HepG2 (cell line): ENCODE results near the gene DSCAM.

Source experiments
- BATF2 ChIP-seq: sonication (generic); formaldehyde crosslinking; IDR thresholded peaks from 2 replicates; pipeline ENCODE4 v1.8.0; 2022; ENCODE audit warnings: mild to moderate bottlenecking, missing genetic modification reagents, moderate library complexity
- CTCF ChIP-seq: sonication (generic); formaldehyde crosslinking; IDR thresholded peaks from 2 replicates; pipeline ENCODE4 v1.5.0; 2020; ENCODE audit warnings: mild to moderate bottlenecking, missing genetic modification reagents, moderate library complexity
- HMGXB4 ChIP-seq, 2 experiments: sonication (generic) in 1 of 2; formaldehyde crosslinking in 1 of 2; IDR thresholded peaks; 2 replicates each; pipeline versions ENCODE4 v1.4.0 to v1.6.1; 2018 to 2020; ENCODE audit warnings: missing genetic modification reagents in 2 of 2, borderline replicate concordance in 1 of 2, low read depth in 1 of 2, mild to moderate bottlenecking in 1 of 2, missing biosample characterization in 1 of 2
- HOXA7 ChIP-seq: sonication (generic); formaldehyde crosslinking; IDR thresholded peaks from 2 replicates; pipeline ENCODE4 v1.8.1; 2022; ENCODE audit warnings: mild to moderate bottlenecking, missing genetic modification reagents, moderate library complexity
- KDM1A ChIP-seq: IDR thresholded peaks from 2 replicates; pipeline ENCODE4 v1.6.1; 2016; ENCODE audit warnings: missing compliant biosample characterization
- MAFK ChIP-seq, 2 experiments: IDR thresholded peaks in 1 of 2; conservative IDR thresholded peaks in 1 of 2; 2 replicates each; pipeline ENCODE4 v1.6.1; 2011; ENCODE audit warnings: improper control_type of control experiment in 2 of 2, low read length in 2 of 2
- PAX8 ChIP-seq: sonication (generic); formaldehyde crosslinking; IDR thresholded peaks from 2 replicates; pipeline ENCODE4 v1.8.0; 2022; ENCODE audit warnings: mild to moderate bottlenecking, missing genetic modification reagents, borderline replicate concordance
- POLR2A ChIP-seq, 2 experiments: IDR thresholded peaks; 2 replicates each; pipeline ENCODE4 v1.6.1; 2011; ENCODE audit warnings: low read depth in 2 of 2, low read length in 2 of 2, mild to moderate bottlenecking in 1 of 2, moderate library complexity in 1 of 2; ENCODE audit not compliant: insufficient read depth in 1 of 2
- RFX5 ChIP-seq: IDR thresholded peaks from 2 replicates; pipeline ENCODE4 v1.6.1; 2011; ENCODE audit warnings: low read depth, low read length, improper control_type of control experiment
- SETDB1 ChIP-seq: sonication (generic); formaldehyde crosslinking; IDR thresholded peaks from 2 replicates; pipeline ENCODE4 v1.5.1; 2020; ENCODE audit warnings: missing genetic modification reagents, mild to moderate bottlenecking, borderline replicate concordance
- SMARCC2 ChIP-seq: fragments of 450-650 bp; IDR thresholded peaks from 2 replicates; pipeline ENCODE4 v1.6.1; 2017; ENCODE audit warnings: antibody characterized with exemption, mild to moderate bottlenecking
- SP1 ChIP-seq, 2 experiments: fragments of 450-650 bp in 1 of 2; sonication (generic) in 1 of 2; formaldehyde crosslinking in 1 of 2; IDR thresholded peaks; 2 replicates each; pipeline versions ENCODE4 v1.4.0 to v1.6.1; 2016 to 2020; ENCODE audit warnings: missing genetic modification reagents in 1 of 2
- ZNF460 ChIP-seq: sonication (generic); formaldehyde crosslinking; IDR thresholded peaks from 2 replicates; pipeline ENCODE4 v1.5.1; 2020; ENCODE audit warnings: missing genetic modification reagents, mild to moderate bottlenecking, borderline replicate concordance
- ZNF75D ChIP-seq: sonication (generic); formaldehyde crosslinking; IDR thresholded peaks from 2 replicates; pipeline ENCODE4 v1.8.1; 2023; ENCODE audit warnings: missing genetic modification reagents, mild to moderate bottlenecking, borderline replicate concordance

GRCh38 chr21:40386981-40387747 lies 459.8 kb downstream of the DSCAM start:
- TF ChIP-seq HMGXB4 (CRISPR knock-in tag; IDR thresholded peaks at IDR 0.05; ENCODE audit: borderline replicate concordance in 1 of 2, low read depth in 1 of 2) (no peak), ZNF460 (CRISPR knock-in tag) (no peak), HOXA7 (CRISPR knock-in tag) (no peak), SMARCC2 (no peak), BATF2 (CRISPR knock-in tag) (no peak), POLR2A (IDR thresholded peaks at IDR 0.05; ENCODE audit: insufficient read depth in 1 of 2, low read depth in 2 of 2, low read length in 2 of 2) (no peak), RFX5 (no peak), MAFK (conservative IDR thresholded peaks at IDR 0.05 in 1 of 2, IDR thresholded peaks at IDR 0.05 in 1 of 2; ENCODE audit: low read length in 2 of 2) (no peak), CTCF (CRISPR knock-in tag) (no peak), KDM1A (CRISPR knock-in tag) (no peak), PAX8 (CRISPR knock-in tag) (no peak), SETDB1 (CRISPR knock-in tag) (no peak), ZNF75D (no peak), SP1 (IDR thresholded peaks at IDR 0.05) (no peak), SP1 (CRISPR knock-in tag; IDR thresholded peaks at IDR 0.05) (no peak)
